HFF-Myc (cell line): ENCODE measurements around the gene KRTAP5-6.

Experiments used
- DNase-seq: peaks from one replicate; pipeline ENCODE4 v3.0.0-alpha.2; 2011; ENCODE audit warnings: low read depth; ENCODE audit errors: extremely low read depth
- H3K4me3 ChIP-seq: replicated peaks from 2 replicates; pipeline ENCODE4 v1.5.1; 2011; ENCODE audit warnings: low read depth, mild to moderate bottlenecking, control low read depth, low read length
- TF ChIP-seq, protein P1 (sequence below): IDR thresholded peaks from 2 replicates; pipeline ENCODE4 v1.5.1; 2012; ENCODE audit warnings: mild to moderate bottlenecking, low read depth, low read length, control low read depth; ENCODE audit errors: missing control alignments

The KRTAP5-6 gene

DNA sequence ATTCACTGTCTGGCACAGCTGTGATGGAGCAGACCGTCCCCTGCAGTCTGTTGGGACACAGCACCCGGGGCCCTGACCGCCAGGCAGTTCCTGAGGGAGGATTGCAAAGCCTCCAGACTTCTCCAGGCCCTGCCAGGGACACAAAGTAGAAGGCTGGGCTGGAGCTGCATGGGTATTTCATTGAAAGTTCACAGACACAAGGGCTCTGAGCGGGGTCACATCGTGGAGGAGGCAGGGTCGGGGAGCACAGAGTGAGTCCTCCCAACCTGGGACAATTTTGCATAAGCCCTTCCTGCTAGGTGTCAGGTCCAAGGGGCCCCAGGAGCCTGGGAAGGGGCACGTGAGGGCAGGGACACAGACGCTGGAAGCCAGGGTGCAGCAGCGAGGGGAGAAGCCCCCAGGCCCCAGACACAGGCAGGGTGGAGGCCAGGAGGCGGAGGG lies 37.7 kb downstream of the KRTAP5-6 start:
- TF ChIP-seq, protein P1, sequence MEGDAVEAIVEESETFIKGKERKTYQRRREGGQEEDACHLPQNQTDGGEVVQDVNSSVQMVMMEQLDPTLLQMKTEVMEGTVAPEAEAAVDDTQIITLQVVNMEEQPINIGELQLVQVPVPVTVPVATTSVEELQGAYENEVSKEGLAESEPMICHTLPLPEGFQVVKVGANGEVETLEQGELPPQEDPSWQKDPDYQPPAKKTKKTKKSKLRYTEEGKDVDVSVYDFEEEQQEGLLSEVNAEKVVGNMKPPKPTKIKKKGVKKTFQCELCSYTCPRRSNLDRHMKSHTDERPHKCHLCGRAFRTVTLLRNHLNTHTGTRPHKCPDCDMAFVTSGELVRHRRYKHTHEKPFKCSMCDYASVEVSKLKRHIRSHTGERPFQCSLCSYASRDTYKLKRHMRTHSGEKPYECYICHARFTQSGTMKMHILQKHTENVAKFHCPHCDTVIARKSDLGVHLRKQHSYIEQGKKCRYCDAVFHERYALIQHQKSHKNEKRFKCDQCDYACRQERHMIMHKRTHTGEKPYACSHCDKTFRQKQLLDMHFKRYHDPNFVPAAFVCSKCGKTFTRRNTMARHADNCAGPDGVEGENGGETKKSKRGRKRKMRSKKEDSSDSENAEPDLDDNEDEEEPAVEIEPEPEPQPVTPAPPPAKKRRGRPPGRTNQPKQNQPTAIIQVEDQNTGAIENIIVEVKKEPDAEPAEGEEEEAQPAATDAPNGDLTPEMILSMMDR = no peak
- H3K4me3 ChIP-seq = no peak overlapping the region
- no peak for DNase-seq

DNA sequence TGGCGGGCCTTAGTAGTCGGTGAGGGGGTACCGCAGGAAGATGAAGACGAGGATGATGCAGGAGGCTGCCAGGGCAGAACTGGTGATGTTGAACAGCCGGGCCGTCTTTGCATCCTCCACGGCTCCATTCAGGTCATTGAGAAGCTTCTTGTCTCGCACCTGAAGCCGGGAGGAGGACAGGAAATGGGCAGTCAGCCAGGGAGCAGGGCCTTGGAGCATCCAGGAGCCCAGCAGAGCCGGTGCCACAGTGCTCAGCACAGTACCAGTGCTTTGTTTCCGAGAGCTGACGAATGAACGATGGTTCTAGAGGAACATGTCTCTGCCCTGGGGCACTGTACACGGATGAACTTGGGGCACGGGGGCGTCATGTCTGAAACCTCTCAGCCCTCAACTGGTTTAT lies 38.3 kb downstream of the KRTAP5-6 start:
- TF ChIP-seq, protein P1 = no peak
- DNase-seq = no peak
- H3K4me3 ChIP-seq = no peak overlapping the region

DNA sequence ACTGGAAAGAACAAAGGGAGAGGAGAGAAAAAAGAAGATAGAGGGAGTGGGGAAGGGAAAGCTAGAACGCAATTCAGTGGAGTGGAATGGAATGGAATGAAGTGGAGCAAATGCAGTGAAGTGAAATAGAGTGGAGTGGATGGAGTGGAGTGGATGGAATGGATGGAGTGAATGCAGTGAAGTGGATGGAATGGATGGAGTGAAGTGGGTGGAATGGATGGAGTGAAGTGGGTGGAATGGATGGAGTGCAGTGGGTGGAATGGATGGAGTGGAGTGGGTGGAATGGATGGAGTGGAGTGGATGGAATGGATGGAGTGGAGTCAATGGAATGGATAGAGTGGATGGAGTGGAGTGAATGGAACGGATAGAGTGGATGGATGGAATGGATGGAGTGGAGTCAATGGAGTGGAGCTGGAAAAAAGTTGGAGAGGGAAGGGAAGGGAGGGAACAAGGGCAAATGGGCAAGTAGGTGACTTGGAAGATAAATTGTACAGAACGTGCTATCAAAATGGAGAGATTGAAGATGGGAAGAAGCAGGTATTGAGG lies 39.5 kb downstream of the KRTAP5-6 start:
- DNase-seq = no peak
- TF ChIP-seq, protein P1 = no peak
- no peak overlapping the region for H3K4me3 ChIP-seq

DNA sequence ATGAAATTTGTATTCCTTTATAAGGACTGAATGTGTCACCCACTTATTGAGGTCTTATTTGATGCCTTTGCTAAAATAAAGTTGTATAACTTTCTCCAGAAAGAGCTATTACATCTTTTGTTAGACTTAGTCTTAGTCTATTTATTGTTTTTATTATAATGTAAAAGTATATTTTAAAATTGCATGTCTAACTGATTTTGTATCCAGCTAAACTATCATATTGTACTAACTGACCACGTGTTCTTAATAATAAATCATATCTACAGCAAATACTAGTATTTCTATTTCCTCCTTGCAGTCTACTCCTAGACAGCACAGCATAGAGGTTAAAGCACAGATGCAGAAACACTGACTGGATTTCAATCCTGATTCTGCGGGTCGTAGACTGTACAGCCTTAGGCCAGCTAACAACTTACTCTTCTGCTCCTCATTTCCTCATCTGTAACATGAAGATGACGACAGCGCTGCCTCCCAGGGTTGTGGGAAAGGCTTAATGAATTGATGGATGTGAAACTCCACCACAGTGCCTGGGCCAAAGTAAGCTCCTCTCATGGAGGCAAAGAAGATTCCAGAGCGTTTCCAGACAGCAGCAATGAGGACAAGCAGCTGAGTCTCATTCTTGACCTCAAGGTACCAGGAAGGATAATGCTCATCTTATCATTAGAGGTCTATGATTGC lies 40.2 kb downstream of the KRTAP5-6 start:
- H3K4me3 ChIP-seq = no peak overlapping the region
- TF ChIP-seq, protein P1 = no peak
- no peak for DNase-seq

DNA sequence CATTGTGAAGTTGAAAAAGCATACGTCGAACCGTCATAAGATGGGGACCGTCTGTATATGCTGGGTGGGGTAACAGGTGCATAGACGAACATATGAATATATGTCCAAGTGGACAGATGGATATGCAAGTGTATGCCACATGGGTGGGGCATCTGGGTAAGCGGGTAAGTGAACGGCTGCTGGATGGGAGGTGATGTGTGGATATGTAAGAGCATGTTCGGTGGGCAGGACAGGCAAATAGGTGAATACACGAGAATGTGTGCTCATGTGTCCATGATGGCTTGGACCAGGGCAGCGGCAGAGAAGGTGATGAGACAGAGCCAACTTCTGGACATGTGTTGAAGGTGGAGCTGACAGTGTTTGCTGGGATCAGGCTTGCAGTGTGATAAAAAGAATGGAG lies 41.4 kb downstream of the KRTAP5-6 start:
- TF ChIP-seq, protein P1 = no peak
- no peak overlapping the region for H3K4me3 ChIP-seq
- DNase-seq = no peak

DNA sequence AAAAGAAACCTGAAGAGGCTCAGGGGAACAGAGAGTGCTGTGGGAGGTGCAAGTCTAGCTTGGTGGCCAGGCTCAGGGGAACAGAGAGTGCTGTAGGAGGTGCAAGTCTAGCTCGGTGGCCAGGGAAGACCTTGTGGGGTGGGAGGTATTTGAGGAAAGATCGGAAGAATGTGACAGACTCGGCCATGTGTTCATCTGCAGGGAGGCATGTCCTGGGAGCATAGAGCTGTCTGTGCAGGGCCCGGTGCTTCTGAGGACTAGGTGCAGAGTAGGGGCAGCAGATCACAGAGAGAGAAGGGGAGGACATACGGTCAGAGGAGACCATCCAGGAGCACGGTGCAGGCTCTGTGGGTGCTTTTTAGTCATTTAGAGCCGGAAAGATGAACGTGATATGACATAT lies 42.6 kb downstream of the KRTAP5-6 start:
- H3K4me3 ChIP-seq = no peak overlapping the region
- TF ChIP-seq, protein P1 = no peak
- DNase-seq = no peak
